Measurements from ENCODE around the gene MBNL2. TPM values are rescaled to one million over a fixed set of nuclear protein-coding genes. Genes with fewer than 3 reads are reported as not detected.

MBNL2 gene
- total and polyA plus RNA-seq, 2 of the 4 experiments (the other 2 are of a cell fraction), result 26.9 to 103 TPM

DNA sequence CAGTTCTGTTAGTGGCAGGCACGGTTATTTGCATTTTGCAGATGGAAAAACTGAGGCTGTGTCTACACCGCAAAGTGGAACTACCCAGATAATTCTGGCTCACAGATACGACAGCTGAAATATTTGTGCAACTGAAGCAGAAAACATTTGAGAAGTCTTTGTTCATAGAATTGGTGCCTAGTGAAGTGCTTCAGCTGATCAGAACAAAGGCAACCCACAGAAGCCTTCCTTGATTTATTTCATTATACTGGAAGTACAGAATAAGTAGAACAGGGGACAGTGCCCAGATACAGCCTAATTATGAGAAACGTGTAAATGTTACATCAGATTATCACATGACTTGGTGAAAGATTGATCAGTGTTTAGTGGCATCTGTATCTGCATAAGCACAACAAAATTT is 138.5 kb downstream of the MBNL2 start:
- in situ Hi-C loops (cut with MboI; ENCODE audit: low sequenced_read_pairs), result loop anchor here (10.0 kb wide), 1 partner anchor 326 kb away; no protein-coding TSS in a partner anchor
- no peak overlapping the region for H2BK5ac ChIP-seq (ENCODE audit: low read depth, low read length, poor library complexity, severe bottlenecking)
- no peak overlapping the region for H2AK5ac ChIP-seq (ENCODE audit: low read depth, low read length)
- no peak overlapping the region for H3K27ac ChIP-seq (ENCODE audit: insufficient read depth, low read length)
- H2AFZ ChIP-seq (replicated peaks; ENCODE audit: low read length, poor library complexity), result no peak overlapping the region
- no peak overlapping the region for H4K5ac ChIP-seq (ENCODE audit: low read depth, low read length)
- H3K27me3 ChIP-seq (ENCODE audit: control insufficient read depth, insufficient read depth, low read length), result no peaks in the 10 kb centered on the region
- ChIA-PET CTCF (interaction anchor here (1.9 kb wide), 1 partner anchor 251 kb away, joined by 17 read pairs; no protein-coding TSS in a partner anchor), POLR2A (ENCODE audit: unreplicated experiment) (no interaction called here)
- H3K9ac ChIP-seq (ENCODE audit: low read depth, low read length), result no peak overlapping the region
- TF ChIP-seq, protein P1, sequence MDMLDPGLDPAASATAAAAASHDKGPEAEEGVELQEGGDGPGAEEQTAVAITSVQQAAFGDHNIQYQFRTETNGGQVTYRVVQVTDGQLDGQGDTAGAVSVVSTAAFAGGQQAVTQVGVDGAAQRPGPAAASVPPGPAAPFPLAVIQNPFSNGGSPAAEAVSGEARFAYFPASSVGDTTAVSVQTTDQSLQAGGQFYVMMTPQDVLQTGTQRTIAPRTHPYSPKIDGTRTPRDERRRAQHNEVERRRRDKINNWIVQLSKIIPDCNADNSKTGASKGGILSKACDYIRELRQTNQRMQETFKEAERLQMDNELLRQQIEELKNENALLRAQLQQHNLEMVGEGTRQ (IDR thresholded peaks at IDR 0.05; ENCODE audit: low read depth, low read length), result no peak
- no peak overlapping the region for H3K4me3 ChIP-seq (ENCODE audit: insufficient read depth, low read depth, low read length)
- H3K4ac ChIP-seq (ENCODE audit: low read depth, low read length), result no peak overlapping the region
- no peak overlapping the region for H4K8ac ChIP-seq (ENCODE audit: low read depth in 2 of 2, low read length in 2 of 2)
- H2BK120ac ChIP-seq (ENCODE audit: low read depth, low read length), result no peak overlapping the region
- BruUV-seq (replicated peaks), result no TSS peak
- peaks cover 26 to 55% of the 10 kb centered on the region in 2 experiments for H3K79me1 ChIP-seq (ENCODE audit: low read depth in 1 of 2, low read length in 2 of 2)
- no peak overlapping the region for H4K91ac ChIP-seq (ENCODE audit: insufficient read depth, low read depth, low read length)
- H2BK20ac ChIP-seq (ENCODE audit: low read depth, low read length), result no peak overlapping the region
- intact Hi-C loops (cut with micrococcal nuclease), result loop anchor here (10.0 kb wide), 1 partner anchor 444 kb away; no protein-coding TSS in a partner anchor
- peaks cover 13% of the 10 kb centered on the region for H3K9me1 ChIP-seq (ENCODE audit: insufficient read depth, low read length)
- no peak overlapping the region for H3K4me2 ChIP-seq (ENCODE audit: low read depth, low read length)
- no peak overlapping the region for H3K56ac ChIP-seq (ENCODE audit: extremely low read depth, insufficient read depth, low read length)
- H3K36me3 ChIP-seq (ENCODE audit: control insufficient read depth, insufficient read depth, low read length), result peaks cover 19% of the 10 kb centered on the region
- DNase-seq (no peak), ATAC-seq (ENCODE audit: low read depth) (no peak)
- H3K23ac ChIP-seq (ENCODE audit: low read depth, low read length), result no peak overlapping the region
- no peak overlapping the region for H3K18ac ChIP-seq (ENCODE audit: low read depth, low read length)
- H4K20me1 ChIP-seq (ENCODE audit: insufficient read depth, low read length), result no peaks in the 10 kb centered on the region
- H2AK9ac ChIP-seq (replicated peaks; ENCODE audit: low read depth, low read length, poor library complexity), result no peak overlapping the region
- H3K9me3 ChIP-seq (ENCODE audit: control insufficient read depth, insufficient read depth, low read length), result no peaks in the 10 kb centered on the region
- dilution Hi-C loops (cut with HindIII; ENCODE audit: low sequenced_read_pairs, unreplicated experiment), result no loop called here
- WGBS, 2 experiments (ENCODE audit: extremely low coverage in 2 of 2, insufficient read length in 1 of 2), result no CpG with 5 or more reads among the region's 4 CpGs
- no peak overlapping the region for H2BK15ac ChIP-seq (ENCODE audit: low read depth, low read length)
- H3K4me1 ChIP-seq (ENCODE audit: control insufficient read depth, insufficient read depth, low read length), result peaks cover 3% of the 10 kb centered on the region; the same call in 1 of the 2 replicates
- no peak overlapping the region for H3K14ac ChIP-seq (replicated peaks; ENCODE audit: low read depth, low read length)

Measured in IMR-90 (cell line).